Sigmoid colon (tissue), 7 donors: Measurements from ENCODE around the gene RHOH. TPM values are rescaled to one million over a fixed set of nuclear protein-coding genes. Genes with fewer than 3 reads are reported as not detected.
A peak's percentile ranks its signal among the peaks of the same experiment; 100 is the strongest.

Source experiments
- DNase-seq: peaks from one replicate; pipeline ENCODE4 v3.0.0-alpha.2; 2019
- H3K27ac ChIP-seq, 4 donors: fragments of 200-600 bp; sonication (generic); one replicate each; pipeline ENCODE4 v1.5.1; 2016 to 2019; ENCODE audit warnings: mild to moderate bottlenecking in 1 of 4
- H3K27me3 ChIP-seq, 3 donors: fragments of 200-600 bp; sonication (generic); one replicate each; pipeline ENCODE4 v1.5.1; 2019; ENCODE audit warnings: mild to moderate bottlenecking in 1 of 3
- H3K36me3 ChIP-seq, 4 donors: fragments of 200-600 bp; sonication (generic); one replicate each; pipeline ENCODE4 v1.5.1; 2016 to 2019
- H3K4me1 ChIP-seq, 4 donors: fragments of 200-600 bp; sonication (generic); one replicate each; pipeline ENCODE4 v1.5.1; 2017 to 2019
- H3K4me3 ChIP-seq, 4 donors: fragments of 200-600 bp; sonication (generic); one replicate each; pipeline ENCODE4 v1.5.1; 2017 to 2019; ENCODE audit warnings: mild to moderate bottlenecking in 2 of 4, moderate library complexity in 1 of 4
- H3K9me3 ChIP-seq, 4 donors: fragments of 200-600 bp in 3 of 4; sonication (generic) in 3 of 4; one replicate each; pipeline versions ENCODE4 v1.5.1 to v1.6.1; 2013 to 2019
- EP300 ChIP-seq, 4 donors: sonication (generic); formaldehyde crosslinking; IDR thresholded peaks; one replicate each; pipeline ENCODE4 v1.6.1; 2017; ENCODE audit warnings: antibody characterized with exemption in 4 of 4
- POLR2A ChIP-seq, 2 donors: fragments of 450-650 bp; IDR thresholded peaks; one replicate each; pipeline ENCODE4 v1.6.1; 2016; ENCODE audit warnings: antibody characterized with exemption in 2 of 2, mild to moderate bottlenecking in 2 of 2, moderate library complexity in 2 of 2
- POLR2AphosphoS5 ChIP-seq, 4 donors: sonication (generic); formaldehyde crosslinking; IDR thresholded peaks; one replicate each; pipeline ENCODE4 v1.6.1; 2017; ENCODE audit warnings: antibody characterized with exemption in 4 of 4
- WGBS, 2 donors: extraction: QIAGEN DNeasy Blood & Tissue Kit; methylation state at CpG; one replicate each; pipeline ENCODE4 v1.1.7; 2013; 5-methylcytosine and 5-hydroxymethylcytosine counted together
- intact Hi-C: fragments of 100-400 bp; cut with DNase I; formaldehyde crosslinking; loops from one replicate; pipeline ENCODE4 v1.15.1; 2023
- polyA plus RNA-seq, 3 donors: library from polyadenylated mRNA; stranded (reverse); fragments of 200-250 nt; gene quantifications; one replicate each; pipeline ENCODE4 v1.2.3, GENCODE V29; 2013
- total RNA-seq, 4 donors: library from RNA; depleted of rRNA; stranded (reverse); fragments of >200 nt; gene quantifications; one replicate each; pipeline ENCODE4 v1.1.0, GENCODE V29; 2016
- TF ChIP-seq, protein P1 (sequence below), 4 experiments: fragments of 450-650 bp in 3 of 4; fragments of 200-600 bp in 1 of 4; IDR thresholded peaks; one replicate each; pipeline ENCODE4 v1.5.1; 2016 to 2019; ENCODE audit warnings: antibody characterized with exemption in 4 of 4, mild to moderate bottlenecking in 3 of 4, moderate library complexity in 2 of 4
- donor health status: healthy with polysubstance abuse.
- donor health status: Bipolar disorder and iron deficiency.
- donor health status: healthy.

The RHOH gene
- total and polyA plus RNA-seq, 7 donors = 0.49 to 38.8 (median 1.4) TPM

DNA sequence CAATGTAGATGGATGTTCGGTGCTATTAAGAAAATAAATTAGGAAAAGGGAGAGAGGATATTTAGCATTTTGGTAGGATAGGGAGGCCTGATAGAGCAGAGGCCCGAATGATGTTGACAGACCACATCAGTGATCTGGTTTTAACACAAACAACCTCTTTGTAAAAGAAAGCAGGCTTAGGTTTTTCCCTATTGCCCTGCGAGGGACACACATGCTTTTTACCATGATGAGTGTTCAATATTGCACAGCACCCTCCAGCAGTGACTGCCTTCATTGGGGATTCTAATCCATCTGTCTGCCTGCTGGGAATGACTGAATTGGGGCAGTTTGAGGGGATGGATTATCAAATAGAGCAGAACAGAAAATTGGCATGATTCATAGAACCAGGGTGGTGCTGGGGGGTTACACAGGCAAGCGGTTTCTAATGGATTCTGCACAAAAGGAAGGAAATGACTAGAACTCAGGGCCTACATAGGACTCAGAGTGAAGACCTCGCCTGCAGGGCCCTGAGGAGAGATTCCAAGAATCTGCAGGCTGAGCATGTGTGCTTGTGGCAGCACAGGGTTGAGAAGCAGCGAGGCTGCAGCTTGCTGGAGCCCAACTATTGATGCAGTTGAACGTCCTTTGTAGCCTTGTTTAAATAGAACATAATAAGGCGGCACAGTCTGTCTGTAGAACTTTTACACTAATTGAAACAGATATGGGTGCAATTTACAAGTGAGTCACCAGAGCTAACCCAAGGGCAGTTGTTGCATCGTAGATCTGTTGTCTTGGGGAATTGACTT, 58.0 kb downstream of the RHOH start:
- Histone ChIP-seq H3K27me3 (no peaks in the 10 kb centered on the region), H3K27ac (no peak overlapping the region), H3K36me3 (no peaks in the 10 kb centered on the region), H3K4me3 (no peak overlapping the region), H3K9me3 (no peaks in the 10 kb centered on the region), H3K4me1 (peaks cover 0 to 10% (median 9%) of the 10 kb centered on the region in 4 donors)
- DNase-seq = no peak
- TF ChIP-seq, protein P1, sequence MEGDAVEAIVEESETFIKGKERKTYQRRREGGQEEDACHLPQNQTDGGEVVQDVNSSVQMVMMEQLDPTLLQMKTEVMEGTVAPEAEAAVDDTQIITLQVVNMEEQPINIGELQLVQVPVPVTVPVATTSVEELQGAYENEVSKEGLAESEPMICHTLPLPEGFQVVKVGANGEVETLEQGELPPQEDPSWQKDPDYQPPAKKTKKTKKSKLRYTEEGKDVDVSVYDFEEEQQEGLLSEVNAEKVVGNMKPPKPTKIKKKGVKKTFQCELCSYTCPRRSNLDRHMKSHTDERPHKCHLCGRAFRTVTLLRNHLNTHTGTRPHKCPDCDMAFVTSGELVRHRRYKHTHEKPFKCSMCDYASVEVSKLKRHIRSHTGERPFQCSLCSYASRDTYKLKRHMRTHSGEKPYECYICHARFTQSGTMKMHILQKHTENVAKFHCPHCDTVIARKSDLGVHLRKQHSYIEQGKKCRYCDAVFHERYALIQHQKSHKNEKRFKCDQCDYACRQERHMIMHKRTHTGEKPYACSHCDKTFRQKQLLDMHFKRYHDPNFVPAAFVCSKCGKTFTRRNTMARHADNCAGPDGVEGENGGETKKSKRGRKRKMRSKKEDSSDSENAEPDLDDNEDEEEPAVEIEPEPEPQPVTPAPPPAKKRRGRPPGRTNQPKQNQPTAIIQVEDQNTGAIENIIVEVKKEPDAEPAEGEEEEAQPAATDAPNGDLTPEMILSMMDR (IDR thresholded peaks at IDR 0.05) = no peak
- TF ChIP-seq POLR2AphosphoS5 (IDR thresholded peaks at IDR 0.05) = no peak
- no peak for TF ChIP-seq POLR2A (IDR thresholded peaks at IDR 0.05)
- TF ChIP-seq EP300 (IDR thresholded peaks at IDR 0.05) = no peak
- intact Hi-C loops = no loop called here
- WGBS, 2 donors = 47 to 63% methylated on average over 9 of the region's 9 CpGs

DNA sequence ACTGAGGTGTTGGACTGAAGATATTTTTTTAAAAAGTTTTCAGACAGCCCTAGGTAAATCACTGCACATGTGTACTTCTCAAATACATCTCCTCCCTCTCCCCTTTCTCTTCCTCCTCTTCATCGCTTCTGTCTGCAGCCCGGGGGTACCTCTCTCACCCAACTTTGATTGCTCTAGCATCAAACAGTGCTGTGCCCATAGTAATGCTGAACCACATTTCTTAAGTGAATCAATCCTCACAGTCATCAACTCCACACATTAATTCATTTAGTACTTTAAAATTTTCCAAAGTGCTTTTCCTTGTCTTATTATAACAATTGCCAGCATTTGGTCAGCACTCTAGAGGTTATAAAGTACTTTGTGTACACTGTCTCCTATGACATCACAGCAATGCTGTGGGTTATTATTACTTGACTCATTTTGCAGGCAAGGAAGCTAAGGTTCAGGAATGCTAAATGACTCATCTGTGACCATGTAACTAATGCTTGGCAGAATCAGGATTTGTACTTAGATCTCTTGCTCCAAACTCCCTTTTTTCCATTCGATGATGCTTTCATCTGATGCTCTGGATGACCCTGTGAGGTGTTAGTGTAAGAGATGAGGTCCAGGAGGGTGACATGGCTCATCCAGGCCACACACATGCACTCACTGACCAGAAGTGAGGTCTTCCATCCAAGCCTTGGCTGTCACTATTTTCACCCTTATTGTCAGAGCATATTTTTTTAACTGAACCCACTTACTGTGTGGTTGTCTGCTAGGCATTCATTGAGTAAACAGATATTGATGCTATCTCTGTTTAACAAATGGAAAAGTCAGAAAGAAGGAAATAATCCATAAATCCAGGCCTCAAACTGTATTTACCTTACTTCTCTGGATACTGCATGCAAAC, 58.8 kb downstream of the RHOH start:
- Histone ChIP-seq H3K4me1 (peaks cover 0 to 10% (median 9%) of the 10 kb centered on the region in 4 donors), H3K27me3 (no peaks in the 10 kb centered on the region), H3K36me3 (no peaks in the 10 kb centered on the region), H3K4me3 (no peak overlapping the region), H3K27ac (peak overlapping the region in 1 of 4 donors; percentile 40), H3K9me3 (no peaks in the 10 kb centered on the region)
- no peak for DNase-seq
- intact Hi-C loops = no loop called here
- WGBS, 2 donors = 65 to 66% methylated on average over 3 of the region's 3 CpGs
- TF ChIP-seq EP300 (IDR thresholded peaks at IDR 0.05) = no peak
- peak in 1 of 4 donors; percentile 45 for TF ChIP-seq POLR2AphosphoS5 (IDR thresholded peaks at IDR 0.05)
- no peak for TF ChIP-seq POLR2A (IDR thresholded peaks at IDR 0.05)
- TF ChIP-seq, protein P1 (IDR thresholded peaks at IDR 0.05) = no peak

DNA sequence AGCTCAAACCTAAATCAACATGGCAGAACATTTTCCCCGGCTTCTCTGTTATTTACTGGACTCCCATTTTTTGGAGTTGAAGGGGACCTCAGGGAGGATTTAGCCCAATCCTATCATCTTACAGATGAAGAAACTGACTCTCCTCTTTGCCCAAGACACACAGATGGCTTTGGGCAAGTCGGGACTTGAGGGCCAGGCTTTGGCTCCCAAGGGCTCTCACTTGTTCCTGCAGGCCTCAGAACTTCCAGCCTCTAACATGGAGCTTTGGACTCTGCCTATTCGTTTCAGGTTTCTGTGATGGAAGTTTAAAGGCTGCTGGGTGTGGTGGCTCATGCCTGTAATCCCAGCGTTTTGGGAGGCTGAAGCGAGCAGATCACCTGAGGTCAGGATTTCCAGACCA, 59.5 kb downstream of the RHOH start:
- Histone ChIP-seq H3K36me3 (no peaks in the 10 kb centered on the region), H3K27ac (peak overlapping the region in 1 of 4 donors; percentile 40), H3K27me3 (no peaks in the 10 kb centered on the region), H3K9me3 (no peaks in the 10 kb centered on the region), H3K4me3 (no peak overlapping the region), H3K4me1 (peaks cover 0 to 10% (median 9%) of the 10 kb centered on the region in 4 donors)
- DNase-seq = no peak
- TF ChIP-seq, protein P1 (IDR thresholded peaks at IDR 0.05) = no peak
- TF ChIP-seq EP300 (IDR thresholded peaks at IDR 0.05) (no peak), POLR2AphosphoS5 (IDR thresholded peaks at IDR 0.05) (no peak), POLR2A (IDR thresholded peaks at IDR 0.05) (no peak)
- 86 to 91% methylated on average over 5 of the region's 5 CpGs for WGBS, 2 donors
- intact Hi-C loops = no loop called here

DNA sequence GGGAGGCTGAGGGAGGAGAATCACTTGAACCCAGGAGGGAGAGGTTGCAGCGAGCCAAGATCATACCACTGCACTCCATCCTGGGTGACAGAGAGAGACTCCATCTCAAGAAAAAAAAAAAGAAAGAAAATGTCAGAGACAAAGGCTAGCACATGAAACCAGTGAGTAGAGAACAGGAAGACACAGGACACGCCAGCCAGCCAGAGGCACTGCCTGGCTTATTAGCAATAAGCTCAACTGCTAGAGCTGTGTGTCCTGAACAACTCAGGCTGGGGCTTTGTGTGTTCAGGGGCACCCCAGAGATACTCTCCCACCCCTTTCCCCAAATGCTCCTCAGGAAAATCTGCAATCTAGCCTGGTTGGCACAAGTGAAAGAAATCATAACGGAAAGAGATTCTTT, 60.0 kb downstream of the RHOH start:
- Histone ChIP-seq H3K4me3 (no peak overlapping the region), H3K36me3 (no peaks in the 10 kb centered on the region), H3K4me1 (peaks cover 0 to 10% (median 9%) of the 10 kb centered on the region in 4 donors), H3K27me3 (no peaks in the 10 kb centered on the region), H3K27ac (no peak overlapping the region), H3K9me3 (no peaks in the 10 kb centered on the region)
- TF ChIP-seq POLR2AphosphoS5 (IDR thresholded peaks at IDR 0.05) = no peak
- TF ChIP-seq EP300 (IDR thresholded peaks at IDR 0.05) = no peak
- TF ChIP-seq, protein P1 (IDR thresholded peaks at IDR 0.05) = no peak
- TF ChIP-seq POLR2A (IDR thresholded peaks at IDR 0.05) = no peak
- 77 to 96% methylated on average over 3 of the region's 3 CpGs for whole genome bisulfite sequencing, 2 donors
- DNase-seq = no peak
- intact Hi-C loops = no loop called here
